Cerebellar nuclear complex (tissue), 1 donor: ENCODE data around the gene ZNF618.
"Not testable (repeated sequence)": the region's sequence is repeated elsewhere in the genome, so short reads cannot be mapped to it uniquely, and the experiment has no call there.

Experiments
- DNase-seq, 2 experiments: peaks; one replicate each; lab custom pipeline; 2025; lab: John Stamatoyannopoulos, UW

ZNF618 gene

DNA sequence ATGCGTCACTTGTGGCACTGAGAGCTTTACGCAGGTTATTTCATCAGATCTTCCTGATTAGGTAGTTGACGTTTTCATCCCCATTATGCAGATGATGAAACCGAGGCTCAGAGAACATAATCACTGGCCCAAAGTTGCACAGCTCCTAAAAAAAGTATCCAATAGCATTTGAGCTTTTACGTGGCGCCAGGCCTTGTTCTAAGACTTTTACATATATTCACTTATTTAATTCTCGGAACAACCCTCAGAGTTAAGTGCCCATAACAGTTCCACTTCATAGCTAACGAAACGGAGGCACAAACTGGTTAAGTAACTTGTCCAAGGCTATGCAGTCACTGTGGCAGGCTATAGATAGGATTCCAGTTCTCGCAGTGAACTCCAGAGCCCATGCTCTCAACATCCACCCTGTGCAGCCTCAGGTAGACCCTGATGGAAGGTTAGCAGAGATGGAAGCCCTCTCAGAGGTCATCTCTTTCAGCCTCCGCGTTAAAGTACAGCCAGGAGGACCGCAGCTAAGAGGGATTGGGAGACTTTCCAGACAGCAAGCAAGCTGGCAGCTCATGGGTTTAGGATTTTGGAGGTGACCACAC, 162.7 kb downstream of the ZNF618 start:
- DNase-seq = no peak

DNA sequence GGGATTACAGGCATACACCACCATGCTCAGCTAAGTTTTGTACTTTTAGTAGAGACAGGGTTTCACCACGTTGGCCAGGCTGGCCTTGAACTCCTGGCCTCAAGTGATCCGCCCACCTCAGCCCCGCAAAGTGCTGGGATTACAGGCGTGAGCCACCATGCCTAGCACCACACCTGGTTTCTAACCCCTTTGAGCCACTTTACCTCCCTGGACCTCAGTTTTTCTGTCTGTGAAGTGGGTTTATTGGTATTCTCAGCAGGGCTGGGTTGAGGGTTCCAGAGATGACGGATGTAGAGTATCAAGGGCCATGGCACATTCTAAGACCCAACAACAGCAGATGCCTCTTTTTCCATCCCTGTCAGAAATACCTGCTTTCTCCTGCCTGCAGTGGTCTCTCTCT, 163.4 kb downstream of the ZNF618 start:
- no peak for DNase-seq

DNA sequence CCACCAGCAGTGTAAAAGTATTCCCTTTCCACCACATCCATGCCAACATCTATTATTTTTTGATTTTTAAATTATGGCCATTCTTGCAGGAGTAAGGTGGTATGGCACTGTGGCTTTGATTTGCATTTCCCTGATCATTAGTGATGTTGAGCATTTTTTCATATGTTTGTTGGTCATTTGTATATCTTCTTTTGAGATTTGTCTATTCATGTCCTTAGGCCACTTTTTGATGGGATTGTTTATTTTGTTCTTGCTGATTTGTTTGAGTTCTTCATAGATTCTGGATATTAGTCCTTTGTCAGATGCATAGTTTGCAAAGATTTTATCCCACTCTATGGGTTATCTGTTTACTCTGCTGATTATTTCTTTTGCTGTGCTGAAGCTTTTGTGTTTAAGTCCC, 167.6 kb downstream of the ZNF618 start:
- DNase-seq = not testable (repeated sequence)

DNA sequence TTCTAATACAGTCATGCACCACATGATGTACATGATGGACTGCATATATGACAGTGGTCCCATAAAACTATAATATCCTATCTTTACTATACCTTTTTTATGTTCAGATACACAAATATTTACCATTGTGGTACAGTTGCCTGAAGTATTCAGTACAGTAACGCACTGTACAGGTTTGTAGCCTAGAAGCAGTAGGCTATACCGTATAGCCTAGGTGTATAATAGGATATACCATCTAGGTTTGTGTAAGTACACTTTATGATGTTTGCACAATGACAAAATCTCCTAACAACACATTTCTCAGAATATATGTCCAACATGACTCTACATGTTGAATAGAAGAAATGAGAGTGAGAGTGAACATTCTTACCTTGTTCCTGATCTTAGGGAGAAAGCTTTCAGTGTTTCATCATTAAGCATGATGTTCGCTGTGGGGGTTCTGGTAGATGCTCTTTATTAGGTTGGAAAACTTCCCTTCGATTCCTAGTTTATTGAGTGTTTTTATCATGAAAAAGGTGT, 170.2 kb downstream of the ZNF618 start:
- no peak for DNase-seq

DNA sequence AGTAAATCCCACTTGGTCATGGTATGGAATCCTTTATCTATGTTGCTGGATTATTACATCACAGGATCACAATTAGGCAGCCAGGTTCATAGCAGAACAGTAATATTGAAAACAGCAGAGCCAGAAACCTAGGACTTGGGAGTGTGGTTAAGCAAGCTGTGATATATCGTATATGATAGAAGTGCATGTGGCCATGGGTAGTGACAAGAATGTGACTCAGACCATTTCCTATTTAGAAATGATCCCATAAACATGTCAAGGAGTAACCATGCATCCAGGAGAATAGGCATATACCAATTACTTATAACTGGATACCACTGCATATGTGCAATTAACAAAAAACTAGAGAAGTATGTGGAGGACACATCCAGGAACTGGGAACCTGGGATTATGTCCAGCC, 170.8 kb downstream of the ZNF618 start:
- DNase-seq = no peak

DNA sequence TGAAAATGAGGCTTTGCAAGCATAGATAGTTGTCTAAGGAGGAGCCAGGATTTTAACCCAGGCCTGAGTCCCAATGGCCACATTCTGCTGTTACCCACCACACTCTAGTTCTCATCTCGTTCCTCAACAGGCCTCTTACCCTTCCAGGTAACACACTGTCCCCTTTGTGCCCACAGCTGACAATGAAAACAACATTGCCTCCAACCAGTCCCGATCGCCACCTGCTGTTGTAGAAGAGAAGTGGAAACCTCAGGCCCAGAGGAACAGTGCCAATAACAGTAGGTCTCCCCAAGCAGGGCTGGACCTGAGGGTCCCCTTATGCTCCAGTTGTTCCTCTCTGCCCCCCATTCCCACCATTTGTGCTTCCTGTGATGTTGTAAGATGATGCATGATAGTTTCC, 171.6 kb downstream of the ZNF618 start:
- no peak for DNase-seq

DNA sequence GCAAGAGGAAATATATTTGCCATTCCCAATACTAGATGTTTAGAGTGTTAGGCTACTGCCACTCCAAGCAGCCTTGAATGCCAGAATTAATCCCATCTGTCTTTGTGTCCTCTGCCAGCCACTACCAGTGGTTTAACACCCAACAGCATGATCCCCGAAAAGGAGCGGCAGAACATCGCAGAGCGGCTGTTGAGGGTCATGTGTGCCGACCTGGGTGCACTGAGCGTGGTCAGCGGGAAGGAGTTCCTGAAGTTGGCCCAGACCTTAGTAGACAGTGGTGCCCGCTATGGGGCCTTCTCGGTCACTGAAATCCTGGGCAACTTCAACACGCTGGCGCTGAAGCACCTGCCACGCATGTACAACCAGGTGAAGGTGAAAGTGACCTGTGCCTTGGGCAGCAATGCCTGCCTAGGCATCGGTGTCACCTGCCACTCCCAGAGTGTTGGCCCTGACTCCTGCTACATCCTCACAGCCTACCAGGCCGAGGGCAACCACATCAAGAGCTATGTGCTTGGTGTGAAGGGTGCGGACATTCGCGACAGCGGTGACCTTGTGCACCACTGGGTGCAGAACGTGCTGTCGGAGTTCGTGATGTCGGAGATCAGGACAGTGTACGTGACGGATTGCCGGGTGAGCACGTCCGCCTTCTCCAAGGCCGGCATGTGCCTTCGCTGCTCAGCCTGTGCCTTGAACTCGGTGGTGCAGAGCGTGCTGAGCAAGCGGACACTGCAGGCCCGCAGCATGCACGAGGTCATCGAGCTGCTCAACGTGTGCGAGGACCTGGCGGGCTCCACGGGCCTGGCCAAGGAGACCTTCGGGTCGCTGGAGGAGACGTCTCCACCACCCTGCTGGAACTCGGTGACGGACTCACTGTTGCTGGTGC, 172.7 kb downstream of the ZNF618 start:
- no peak for DNase-seq

DNA sequence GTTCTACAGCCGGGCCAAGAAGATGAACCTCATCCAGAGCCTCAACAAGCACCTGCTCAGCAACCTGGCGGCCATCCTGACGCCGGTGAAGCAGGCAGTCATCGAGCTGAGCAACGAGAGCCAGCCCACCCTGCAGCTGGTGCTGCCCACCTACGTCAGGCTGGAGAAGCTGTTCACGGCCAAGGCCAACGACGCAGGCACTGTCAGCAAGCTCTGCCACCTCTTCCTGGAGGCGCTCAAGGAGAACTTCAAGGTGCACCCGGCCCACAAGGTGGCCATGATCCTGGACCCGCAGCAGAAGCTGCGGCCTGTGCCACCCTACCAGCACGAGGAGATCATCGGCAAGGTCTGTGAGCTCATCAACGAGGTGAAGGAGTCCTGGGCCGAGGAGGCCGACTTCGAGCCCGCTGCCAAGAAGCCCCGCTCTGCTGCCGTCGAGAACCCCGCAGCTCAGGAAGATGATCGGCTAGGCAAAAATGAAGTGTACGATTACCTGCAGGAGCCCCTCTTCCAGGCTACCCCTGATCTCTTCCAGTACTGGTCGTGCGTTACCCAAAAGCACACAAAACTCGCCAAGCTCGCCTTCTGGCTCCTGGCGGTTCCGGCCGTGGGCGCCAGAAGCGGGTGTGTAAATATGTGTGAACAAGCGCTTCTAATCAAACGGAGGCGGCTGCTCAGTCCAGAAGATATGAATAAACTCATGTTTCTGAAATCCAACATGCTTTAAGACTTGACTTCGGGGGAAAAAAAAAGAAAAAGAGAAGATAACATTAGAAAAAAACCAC, 173.5 kb downstream of the ZNF618 start:
- no peak for DNase-seq

DNA sequence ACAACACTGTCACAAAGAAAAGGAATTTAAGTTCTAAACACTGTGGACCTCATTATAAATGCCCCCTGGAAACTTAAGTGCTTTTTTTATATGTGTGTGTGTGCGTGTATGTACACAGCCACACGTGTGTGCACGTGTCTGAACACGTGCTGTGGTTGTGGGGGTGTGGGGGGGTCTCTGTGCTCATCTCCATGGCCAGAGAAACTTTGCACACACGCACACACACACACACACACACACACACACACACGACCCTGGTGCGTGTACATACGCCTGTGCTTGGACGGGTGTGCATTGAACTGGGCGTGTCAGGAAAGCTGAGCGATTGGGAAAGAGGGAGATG, 174.1 kb downstream of the ZNF618 start:
- DNase-seq = no peak

DNA sequence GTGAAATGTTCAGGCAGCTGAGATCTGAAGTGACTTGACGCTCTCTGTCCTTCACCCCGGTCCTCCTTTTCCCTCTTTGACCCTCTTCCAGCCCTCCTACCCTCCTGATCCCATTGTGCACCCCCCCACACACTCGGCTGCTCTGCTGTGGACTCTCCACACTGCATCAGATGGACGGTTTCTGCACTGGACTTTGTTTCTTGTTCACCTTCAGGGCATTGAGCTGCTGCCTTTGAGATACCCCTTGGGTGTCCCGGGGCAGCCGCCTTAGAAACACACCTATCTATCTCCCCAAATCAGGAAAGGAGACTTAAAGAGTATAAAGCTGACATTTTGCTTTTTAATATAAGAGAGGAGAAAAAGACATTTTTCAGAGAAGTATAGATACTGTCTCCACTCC, 174.5 kb downstream of the ZNF618 start:
- DNase-seq = no peak

DNA sequence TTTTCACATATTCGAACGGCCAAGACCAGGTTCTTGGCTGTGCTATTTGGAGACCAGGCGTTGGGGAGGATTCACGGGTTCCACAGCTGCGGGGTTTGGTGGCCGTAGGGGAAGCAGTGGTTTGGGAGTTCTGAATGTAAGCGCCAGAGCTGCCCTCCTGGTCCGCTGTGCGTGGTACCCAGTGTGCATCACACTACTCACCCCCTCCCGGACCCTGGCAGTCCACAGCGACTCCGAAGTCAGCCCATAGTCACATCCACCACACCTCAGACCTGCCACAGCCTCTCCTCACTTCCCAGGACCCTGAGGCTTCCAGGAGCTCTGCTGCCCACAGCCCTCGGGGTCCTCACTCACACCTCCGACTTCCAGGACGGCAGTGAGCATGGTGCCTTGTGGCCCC, 175.2 kb downstream of the ZNF618 start:
- no peak for DNase-seq

DNA sequence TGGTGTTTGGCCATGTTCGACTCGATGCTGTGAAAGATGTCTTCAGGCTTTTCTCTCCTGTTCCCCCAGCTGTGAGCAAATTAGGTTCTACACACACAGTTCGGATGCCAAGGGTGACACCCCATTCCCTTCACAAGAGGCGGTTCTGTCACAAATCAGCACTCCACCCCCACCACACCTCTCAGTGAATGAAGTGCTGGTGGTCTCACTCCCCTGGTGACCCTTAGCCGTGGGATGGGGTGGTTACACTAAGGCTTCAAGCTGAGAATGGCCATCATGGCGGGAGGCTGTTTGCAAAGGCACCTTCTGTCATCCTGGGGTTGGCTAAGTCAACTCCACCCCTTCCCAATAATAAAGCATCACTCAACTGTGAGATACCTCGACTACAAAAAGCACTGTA, 175.6 kb downstream of the ZNF618 start:
- no peak for DNase-seq

DNA sequence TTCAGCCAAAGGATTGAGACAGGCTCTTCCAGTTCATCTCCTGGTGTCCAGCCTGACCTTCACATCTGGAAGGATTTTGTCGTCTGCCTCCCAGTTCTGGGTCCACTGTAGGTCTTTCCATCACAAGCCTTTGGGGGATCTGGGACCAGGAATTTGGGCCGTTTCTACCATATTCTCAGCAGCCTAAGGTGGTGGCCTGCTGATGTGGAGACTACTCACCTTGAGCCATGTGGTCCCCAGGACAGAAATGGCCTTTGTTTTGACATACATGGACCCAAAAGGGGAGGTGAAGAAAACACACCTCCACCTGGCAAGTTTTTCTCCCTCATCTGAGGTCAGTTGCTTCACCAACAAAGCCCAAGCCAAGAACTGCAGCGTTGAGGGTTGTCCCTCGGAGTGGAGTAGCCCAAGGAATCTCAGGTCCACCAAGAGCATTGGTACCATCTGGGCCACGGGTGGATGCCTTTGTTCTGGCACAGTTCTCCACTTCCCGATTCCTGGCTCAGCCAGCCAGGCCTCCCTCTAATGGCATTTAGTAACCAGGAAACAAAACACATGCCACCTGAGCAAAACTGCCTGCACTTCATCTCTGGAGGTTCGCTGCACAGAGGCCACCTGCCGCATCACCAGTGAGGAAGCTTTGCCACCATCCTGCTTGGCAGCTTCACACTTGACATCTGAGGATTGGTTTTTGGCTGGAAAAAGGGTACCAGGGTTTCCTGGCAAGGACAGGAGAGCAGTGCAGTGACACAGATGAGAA, 177.3 kb downstream of the ZNF618 start:
- peak; percentile 30 to 51 for DNase-seq

DNA sequence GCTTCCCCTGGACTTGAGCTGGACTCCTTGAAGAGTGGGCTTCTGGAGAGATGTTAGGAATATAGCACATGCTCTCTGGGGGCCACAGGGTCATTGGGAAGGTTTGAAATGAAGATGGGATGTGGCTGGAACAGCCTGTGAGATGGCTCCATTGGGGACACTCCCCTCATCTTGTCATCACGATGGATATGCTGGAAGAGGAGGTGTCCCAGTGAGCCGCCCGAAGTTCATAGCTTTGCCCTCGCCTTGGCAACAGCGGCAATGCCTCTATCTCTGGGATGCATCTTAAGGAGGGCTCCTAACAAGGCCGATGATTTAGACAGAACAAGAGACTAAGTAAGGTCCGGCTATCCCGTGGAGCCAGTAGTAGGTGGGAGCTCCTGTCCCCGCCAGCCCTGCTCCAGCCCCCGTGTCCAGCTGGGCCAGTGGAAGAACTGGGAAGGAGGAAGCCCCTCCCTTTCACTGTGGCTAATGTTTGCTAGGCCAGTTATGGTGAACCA, 178.1 kb downstream of the ZNF618 start:
- DNase-seq = no peak

DNA sequence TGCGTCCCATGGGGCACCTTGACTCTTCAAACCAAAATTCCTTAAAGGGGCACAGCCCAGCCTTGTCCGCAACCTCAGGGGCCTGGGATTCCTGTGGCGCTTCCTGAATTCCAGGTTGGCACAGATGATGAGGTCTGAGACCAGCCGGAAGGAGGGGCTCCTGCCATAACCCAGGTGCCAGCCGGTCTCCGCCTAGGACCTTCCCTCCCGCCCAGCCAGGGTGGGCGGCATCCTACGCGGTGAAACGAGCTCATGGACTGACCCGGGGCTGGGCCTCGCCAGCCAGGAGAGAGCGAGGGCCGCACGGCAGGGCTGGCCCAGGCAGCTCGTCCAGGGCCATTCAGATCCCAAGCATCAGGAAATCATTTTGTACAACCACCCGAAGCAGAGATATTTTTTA, 179.0 kb downstream of the ZNF618 start:
- DNase-seq = no peak

DNA sequence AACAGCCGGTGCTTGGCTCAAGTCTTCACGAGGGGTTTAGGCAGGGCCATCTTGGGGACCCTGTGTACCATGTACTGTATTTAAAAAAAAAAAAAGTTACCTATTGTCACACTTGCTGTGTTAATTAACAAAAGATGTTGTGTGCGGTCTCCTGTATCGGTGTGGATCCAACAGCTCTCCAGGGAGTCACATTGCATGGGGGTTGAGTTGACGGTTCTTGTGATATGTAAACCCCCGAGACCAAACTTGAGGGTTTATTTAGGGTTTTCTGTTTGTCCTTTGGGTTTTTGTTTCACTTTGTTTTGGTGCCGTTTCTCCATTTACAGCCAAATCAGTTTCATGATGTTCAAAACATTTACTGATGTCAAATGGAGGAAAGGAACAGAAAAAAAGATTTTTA, 179.8 kb downstream of the ZNF618 start:
- DNase-seq = no peak

DNA sequence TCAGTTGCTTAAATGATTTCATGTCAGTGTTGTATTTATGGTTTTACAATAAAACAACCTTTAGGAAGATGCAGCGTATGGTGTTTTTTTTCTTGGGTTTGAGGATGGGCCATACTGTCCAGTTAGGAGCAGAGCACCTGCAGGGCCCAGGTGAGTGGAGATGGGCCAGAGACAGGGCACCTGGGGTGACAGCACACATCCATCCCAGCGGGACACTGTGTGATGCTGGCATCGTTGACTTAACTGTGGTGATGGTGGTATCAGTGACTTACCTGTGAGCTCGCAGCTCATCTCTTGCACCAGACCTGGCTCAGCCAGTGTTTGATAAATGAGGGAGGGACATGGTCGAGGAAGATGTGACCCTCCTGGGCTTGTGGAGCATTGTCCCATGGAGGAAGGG, 180.4 kb downstream of the ZNF618 start:
- no peak for DNase-seq

DNA sequence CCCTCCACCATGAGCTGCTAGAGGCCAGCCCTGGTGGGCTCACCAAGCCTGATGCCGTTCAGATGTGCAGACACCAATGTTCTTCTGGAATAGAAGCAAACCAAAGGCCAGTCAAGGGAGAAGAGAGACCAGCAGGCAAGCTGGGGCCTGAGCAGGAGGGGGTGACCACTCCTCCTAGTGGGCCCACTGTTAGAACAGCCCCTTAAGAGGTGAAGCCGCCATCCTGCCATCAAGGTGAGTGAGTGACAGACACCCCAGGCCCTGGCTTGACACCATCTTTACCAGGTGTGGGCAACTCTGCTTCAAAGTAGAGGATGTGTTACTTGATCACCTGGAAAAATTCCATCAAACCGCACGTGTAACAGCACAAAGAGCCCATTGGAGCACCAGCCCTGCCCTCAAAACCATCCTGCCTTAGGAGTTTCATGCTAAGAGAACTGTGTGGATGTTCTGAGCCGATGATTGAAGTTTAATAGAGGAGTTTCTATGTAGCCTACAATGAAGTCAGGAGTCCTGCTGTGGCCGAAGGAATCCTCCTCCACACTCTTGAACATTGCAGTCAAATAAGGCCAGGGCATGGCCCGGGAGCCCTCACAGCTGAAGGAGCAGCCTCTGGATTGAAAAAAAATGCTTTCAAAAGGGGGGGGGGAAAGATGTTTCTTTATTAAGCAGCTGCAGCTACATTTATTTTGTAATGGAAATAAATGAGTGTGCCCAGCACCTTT, 181.2 kb downstream of the ZNF618 start:
- no peak for DNase-seq

DNA sequence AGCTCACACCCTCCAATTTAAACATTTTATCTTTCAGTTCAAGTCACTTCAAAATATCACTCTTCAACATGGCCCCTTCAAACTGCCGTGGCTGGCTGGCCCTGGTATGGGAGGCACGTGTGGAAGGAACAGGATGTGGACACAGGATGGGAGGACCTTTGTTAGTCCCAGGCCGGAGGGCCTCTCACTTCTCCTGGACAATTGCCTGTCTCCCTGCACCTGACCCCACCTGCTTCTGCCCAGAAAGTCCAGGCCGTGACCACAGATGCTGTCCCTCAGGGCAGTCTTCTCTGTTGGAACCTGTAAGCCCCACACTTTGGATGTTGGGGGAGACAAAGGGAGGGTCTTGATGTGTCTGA, 182.6 kb downstream of the ZNF618 start:
- no peak for DNase-seq

DNA sequence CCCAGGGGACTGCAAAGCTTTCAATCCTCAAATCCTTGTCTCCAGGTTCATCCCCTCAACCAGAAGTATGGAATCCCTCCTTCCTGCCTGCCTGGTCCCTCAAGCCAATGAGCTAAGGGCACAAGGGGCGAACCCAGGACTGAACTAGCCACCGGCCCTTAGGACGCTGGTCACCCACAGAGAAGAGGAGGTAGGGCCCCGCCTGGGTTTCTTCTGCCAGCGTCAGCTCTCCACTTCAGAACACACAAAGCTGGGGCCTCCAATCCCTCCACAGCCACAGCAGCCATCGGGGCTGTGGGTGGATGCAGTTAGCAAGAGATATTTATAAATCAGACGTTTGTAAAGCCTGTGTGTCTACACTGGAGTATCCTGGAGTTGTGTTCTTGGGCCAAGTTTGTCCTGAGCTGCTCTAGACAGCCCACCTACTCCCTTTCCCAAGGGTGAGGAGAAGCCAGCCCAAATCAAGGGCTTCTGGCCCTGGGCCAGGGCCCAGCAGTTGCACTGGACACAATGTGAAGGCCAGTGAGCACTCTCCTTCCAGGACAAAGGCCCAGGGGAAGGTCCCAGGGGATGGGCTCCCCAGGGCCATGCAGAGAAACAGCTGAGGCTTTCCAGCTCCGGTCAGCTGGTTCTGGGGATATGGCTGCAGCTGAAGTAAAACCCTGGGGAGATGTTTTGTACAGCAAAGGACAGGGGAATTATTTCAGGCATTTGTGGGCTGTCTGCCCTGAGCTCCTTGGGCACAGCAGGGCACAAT, 183.1 kb downstream of the ZNF618 start:
- no peak for DNase-seq

DNA sequence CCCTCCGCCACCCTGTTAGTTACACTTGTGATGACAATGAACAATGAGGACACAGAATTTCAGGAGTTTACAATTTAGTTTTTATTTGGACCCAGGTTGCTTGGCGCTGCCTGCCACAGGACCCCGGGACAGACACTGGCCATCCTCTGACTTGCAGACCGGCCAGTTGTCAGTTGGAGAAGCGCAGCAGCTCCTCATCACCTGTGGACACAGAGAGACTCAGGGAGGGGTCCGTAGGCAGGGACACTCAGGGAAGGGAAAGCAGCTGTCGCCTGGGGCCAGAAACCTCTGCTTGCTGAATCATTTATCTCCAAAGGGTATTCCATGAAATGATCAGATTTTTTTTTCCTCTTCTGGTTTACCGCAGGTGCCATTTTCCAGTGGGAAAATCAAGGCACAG, 184.0 kb downstream of the ZNF618 start:
- no peak for DNase-seq
